ENCODE data around the gene NUAK1.

- TF ChIP-seq, protein P1, sequence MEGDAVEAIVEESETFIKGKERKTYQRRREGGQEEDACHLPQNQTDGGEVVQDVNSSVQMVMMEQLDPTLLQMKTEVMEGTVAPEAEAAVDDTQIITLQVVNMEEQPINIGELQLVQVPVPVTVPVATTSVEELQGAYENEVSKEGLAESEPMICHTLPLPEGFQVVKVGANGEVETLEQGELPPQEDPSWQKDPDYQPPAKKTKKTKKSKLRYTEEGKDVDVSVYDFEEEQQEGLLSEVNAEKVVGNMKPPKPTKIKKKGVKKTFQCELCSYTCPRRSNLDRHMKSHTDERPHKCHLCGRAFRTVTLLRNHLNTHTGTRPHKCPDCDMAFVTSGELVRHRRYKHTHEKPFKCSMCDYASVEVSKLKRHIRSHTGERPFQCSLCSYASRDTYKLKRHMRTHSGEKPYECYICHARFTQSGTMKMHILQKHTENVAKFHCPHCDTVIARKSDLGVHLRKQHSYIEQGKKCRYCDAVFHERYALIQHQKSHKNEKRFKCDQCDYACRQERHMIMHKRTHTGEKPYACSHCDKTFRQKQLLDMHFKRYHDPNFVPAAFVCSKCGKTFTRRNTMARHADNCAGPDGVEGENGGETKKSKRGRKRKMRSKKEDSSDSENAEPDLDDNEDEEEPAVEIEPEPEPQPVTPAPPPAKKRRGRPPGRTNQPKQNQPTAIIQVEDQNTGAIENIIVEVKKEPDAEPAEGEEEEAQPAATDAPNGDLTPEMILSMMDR (IDR thresholded peaks at IDR 0.05; ENCODE audit: insufficient read depth, low read length, poor library complexity, severe bottlenecking): no peak
- no peak for TF ChIP-seq EZH2phosphoT487 (conservative IDR thresholded peaks at IDR 0.05; ENCODE audit: low read length)
Observed at GRCh38 chr12:106072751-106073150, 66.0 kb downstream of the NUAK1 start.

All from SU-DHL-6 (cell line).